GM19043 (cell line): Measurements from ENCODE around the gene MYO1G.
A peak's percentile ranks its signal among the peaks of the same experiment; 100 is the strongest.
"Not testable (repeated sequence)": the region's sequence is repeated elsewhere in the genome, so short reads cannot be mapped to it uniquely, and the experiment has no call there.

ENCODE experiments used
- ATAC-seq: cut with Tn5 transposase; IDR thresholded peaks from one replicate; pipeline ENCODE4 v1.9.1; 2021; ENCODE audit warnings: low read depth; ENCODE audit not compliant: unreplicated experiment

MYO1G gene

DNA sequence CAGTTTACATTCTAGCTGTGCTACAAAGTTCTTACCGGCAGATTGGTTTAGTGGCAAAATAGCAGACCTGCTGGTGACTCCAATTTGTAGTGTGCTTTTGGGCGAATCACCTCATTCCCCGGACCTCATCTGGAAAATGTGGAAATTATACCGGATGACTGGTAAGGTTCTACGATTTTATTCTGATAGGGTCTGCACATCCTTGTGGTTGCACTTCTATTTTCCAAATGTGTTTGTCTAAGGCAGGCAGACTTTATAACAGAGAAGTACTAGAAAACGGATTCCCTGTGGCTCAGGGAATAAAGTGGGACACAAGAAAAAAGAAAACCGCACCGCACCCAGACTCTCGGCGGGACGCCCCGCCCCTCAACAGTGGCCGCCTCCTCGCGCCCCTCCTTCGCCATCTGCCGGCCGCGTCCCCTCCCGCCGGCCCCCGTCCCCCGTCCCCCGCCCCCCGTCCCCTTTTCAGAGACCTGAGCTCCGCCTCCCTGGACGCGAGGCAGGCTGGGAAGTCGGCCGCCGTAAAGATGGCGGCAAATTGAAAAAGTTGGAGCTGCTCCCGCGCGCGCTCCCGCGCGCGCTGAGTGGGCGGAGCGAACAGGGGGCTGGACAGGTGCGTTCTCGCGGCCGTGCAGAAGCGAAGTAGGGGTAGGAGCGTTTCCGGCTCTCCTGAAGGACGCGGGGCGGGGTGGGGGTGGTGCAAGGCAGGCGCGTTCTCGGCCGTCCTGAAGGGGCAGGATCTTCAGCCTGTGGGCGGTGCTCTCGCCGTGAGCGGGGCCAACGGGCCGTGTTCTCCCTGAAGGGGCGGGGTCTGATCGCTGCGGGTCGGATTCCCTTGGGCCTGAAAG lies 20.7 kb upstream of the MYO1G start:
- ATAC-seq, result peak; percentile 59

DNA sequence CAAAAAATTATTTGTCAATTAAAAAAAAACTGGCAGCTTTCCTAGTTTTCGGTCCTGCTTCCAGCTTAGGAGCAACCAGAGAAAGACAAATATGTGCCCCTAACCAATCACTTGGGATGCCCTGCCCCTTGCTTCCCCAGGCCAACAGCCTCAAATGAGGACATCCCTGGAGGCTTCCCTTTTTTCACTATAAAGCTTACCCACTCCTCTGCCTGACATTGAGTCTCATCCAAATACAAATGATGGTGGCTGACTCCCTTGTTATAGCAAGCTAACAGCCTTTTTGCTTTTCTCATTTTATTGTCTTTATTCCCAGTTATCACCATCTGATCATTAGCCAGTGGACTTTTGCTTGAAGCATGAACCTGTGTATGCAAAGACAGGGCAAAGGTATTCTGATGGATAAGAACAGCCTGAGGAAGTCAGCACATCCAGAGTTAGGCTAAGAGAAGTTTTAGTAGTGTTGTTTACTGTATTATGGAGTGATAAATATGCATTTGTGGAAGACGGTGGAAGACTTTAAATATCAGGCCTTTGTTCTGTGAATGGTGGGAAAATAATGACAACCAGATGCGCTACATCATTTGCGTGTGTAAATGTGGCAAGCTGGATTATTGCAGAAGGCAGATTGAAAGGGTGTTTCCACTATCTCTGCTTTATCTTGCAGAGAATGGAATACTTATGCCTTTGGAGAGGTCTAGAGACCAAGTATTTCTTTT lies 19.5 kb upstream of the MYO1G start:
- ATAC-seq, result no peak

DNA sequence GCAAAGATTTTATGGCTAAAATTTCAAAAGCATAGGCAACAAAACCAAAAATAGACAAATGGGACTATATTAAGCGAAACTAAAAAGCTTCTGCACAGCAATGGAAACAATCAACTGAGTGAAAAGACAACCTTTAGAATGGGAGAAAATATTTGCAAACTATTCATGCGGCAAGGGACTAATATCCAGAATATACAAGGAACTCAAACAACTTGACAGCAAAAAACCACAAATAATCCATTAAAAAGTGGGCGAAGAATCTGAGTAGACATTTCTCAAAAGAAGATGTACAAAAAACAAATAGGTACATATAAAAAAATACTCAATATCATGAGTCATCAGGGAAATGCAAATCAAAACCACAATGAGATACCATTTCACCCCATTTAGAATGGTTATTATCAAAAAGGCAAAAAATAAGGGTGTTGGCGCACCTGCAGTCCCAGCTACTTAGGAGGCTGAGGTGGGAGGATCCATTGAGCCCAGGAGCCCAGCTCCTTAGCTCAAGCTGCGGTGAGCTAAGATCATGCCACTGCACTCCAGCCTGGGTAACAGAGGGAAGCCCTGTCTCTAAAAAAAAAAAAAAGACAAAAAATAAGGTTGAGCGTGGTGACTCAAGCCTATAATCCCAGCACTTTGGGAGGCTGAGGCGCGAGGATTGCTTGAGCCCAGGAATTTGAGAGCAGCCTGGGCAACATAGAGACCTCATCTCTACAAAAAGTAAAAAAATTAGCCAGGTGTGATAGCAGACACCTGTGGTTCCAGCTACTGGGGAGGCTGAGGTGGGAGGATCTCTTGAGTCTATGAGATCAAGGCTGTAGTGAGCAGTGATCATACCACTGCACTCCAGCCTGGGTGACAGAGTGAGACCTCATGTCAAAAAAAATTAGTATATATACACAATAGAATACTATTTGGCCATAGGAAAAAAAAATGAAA lies 17.0 kb upstream of the MYO1G start:
- ATAC-seq, result no peak

DNA sequence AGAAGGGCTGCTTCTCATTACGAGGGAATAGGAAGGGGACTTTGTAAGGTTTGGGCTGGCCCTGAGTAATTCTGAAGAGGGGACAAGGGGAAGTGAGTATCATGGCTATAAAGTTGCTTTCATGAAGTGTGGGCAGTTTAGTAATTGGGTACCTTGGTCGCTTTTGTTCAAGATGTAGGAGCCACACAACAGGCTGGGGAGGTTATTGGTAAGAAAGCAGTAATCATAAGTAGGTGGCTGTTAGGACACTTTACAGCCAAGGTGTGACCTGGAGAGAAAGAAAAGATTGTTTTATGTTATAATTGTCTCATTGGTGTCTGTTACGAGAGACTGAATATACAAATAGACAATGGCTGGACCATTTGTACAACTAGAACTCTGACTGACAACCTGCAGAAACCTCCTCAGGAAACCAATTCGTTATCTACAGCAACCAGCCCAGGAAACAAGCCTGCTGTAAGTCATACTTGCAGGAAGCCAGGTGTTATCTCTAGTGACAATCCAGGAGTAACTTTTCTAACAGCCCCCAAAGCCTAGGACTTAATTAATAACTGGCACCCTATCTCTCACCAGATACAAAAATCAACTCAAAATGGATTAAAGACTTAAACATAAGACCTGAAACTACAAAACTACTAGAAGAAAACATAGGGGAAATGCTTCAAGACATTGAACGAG lies 16.2 kb upstream of the MYO1G start:
- ATAC-seq, result no peak

DNA sequence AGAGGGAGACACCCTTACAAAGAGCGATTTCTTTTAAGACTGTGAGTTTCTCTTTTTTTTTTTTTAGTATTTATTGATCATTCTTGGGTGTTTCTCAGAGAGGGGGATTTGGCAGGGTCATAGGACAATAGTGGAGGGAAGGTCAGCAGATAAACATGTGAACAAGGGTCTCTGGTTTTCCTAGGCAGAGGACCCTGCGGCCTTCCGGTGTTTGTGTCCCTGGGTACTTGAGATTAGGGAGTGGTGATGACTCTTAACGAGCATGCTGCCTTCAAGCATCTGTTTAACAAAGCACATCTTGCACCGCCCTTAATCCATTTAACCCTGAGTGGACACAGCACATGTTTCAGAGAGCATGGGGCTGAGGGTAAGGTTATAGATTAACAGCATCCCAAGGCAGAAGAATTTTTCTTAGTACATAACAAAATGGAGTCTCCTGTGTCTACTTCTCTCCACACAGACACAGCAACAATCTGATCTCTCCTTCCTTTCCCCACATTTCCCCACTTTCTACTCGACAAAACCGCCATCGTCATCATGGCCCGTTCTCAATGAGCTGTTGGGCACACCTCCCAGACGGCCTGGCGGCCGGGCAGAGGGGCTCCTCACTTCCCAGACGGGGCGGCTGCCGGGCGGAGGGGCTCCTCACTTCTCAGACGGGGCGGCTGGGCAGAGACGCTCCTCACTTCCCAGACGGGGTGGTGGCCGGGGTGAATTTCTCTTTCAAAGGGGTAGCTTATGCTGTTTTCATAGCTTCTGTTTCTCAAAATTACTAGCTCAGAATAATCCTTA lies 13.4 kb upstream of the MYO1G start:
- not testable (repeated sequence) for ATAC-seq

DNA sequence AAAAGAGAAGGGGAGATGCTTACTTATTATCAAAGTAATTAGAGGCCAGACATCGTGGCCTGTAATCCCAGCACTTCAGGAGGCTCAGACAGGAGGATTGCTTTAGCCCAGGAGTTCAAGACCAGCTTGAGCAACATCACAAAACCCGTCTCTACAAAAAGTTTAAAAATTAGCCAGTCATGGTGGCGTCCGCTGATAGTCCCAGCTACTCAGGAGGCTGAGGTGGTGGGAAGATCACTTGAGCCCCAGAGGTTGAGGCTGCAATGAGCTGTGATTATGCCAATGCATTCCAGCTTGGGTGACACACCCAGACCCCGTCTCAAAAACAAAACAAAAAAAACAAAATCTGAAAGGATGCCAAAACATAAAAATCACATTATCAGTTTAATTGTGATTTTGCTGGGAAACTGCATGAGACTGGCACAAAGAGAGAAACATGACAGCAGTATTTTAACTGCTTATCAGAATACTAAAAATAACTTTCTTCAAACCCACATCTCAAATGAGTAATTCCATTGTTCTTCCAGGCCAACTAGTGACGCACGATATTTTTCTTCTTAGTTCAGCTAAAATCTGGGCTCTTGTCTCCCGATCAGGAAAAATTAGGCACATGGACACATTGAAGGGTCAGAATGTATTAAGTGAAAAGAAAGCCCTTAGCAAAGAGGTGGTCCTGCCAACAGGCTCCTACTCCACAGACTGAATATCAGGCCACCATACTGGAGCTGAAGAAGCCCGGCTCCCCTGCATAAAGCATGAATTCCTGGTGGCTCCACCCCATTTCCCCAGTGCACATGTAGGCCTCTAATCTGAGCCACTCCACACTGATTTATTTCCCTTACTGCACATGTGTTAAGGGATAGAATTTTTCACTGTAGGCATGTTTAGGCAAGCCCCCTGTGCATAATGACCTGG lies 11.6 kb upstream of the MYO1G start:
- ATAC-seq, result no peak

DNA sequence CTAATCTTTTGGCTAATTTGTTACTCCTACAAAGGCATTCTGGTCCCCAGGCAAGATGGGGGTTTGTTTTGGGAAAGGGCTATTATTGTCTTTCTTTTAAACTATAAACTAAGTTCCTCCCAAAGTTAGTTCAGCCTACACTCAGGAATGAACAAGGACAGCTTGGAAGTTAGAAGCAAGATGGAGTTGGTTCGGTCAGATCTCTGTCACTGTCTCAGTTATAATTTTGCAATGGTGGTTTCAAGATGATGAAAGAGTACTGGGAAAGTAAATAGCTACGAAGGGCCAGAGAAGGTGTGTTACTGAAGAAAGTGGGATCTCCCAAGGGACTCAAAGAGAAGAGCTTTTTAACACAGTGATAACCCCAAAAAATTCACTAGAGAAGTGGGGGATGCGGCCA lies 10.3 kb upstream of the MYO1G start:
- no peak for ATAC-seq

DNA sequence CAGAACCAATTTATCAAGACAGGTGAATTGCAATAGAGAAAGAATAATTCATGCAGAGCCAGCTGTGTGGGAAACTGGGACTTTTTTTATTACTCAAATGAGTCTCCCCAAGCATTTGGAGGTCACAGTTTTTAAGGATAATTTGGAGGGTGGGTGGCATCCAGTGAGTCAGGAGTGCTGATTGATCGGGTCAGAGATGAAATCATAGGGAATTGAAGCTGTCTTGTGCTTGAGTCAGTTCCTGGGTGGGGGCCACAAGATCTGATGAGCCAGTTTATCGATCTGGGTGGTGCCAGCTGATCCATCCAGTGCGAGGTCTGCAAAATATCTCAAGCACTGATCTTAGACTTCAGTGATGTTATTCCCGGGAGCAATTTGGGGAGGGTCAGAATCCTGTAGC lies 9.9 kb upstream of the MYO1G start:
- no peak for ATAC-seq

DNA sequence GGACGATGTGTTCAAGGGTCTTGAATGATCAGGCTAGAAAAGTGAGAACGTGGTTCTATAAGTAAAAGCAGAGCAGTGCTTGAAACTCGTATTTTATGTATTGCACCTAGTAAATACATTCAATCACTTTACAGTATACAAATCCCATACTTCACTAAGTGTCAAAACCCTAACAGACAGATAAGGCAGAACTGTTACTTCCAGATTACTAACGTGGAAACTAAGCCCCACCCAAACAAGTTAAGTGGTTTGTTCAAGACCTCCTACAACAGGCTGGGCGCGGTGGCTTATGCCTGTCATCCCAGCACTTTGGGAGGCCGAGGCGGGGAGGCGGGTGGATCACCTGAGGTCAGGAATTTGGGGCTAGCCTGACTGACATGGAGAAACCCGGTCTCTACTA lies 9.2 kb upstream of the MYO1G start:
- ATAC-seq, result no peak

DNA sequence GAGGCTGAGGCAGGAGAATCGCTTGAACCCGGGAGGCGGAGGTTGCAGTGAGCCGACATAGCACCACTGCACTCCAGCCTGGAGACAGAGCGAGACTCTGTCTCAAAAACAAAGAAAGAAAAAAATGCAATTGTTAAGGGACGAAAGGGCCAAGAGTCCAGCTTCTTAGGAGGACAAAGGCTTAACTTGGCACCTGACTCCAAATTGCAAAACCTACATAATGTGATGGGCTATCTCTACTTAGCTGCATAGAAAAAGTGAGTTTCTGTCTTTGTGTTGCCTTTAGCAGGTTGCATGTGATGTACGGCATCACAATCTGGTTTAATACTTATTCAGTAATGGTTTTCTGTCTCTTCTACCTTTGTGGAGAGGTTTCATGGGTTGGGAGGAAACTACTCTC lies 8.6 kb upstream of the MYO1G start:
- no peak for ATAC-seq

DNA sequence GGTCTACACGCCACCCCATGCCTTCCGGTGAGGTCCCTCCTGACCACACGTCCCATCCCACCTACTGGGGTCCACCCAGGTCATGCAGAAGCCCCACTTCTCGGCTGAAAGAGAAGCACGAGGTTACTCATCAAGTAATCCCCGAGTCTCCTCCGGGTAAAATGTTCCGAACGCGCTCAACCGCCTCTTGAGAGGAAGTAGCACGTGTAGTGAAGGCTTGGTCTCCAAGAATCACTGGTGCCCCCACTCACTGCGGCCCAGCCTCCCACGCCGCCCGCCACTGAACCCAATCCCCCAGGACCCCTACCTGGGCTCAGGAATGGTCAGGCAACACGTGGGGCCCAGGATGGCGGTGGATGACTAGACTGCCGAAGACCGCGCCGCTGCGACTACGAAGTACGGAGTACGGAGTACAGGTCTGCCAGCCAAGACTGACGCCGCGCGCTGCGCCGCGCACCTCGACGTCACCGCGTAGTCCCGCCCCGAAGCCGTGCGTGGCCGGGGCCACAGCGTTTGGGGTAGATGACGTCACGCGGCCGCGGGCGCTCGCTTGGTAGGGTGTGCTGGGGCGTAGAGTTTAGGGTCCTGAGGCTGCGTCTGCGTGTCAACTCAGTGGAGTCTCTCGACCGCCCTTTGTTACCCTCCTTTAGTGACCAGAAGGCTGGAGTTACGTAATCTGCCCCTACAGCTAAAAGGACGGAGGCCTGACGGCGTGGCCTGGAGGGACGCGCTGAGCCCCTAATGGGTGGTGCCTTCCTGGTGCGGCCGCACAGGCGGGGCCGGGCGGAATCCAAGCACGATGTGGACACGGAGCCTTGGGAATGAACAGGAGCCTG lies 7.6 kb upstream of the MYO1G start:
- ATAC-seq, result peak; percentile 96

DNA sequence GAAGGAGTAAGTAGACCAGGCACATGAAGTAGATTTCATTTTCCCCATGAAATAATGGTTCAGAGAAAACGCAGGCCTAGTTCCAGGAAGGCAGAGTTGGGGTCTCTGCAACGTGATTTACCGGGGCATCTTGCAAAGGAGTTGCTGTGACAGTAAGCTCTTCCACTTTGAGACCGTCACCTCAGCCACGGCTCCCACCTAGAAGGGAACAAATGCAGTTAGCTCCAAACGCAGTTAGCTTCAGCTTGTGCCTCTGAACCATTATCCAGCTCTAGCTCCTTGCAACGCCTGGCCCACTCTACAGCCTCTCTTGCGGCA lies 7.0 kb upstream of the MYO1G start:
- no peak for ATAC-seq

DNA sequence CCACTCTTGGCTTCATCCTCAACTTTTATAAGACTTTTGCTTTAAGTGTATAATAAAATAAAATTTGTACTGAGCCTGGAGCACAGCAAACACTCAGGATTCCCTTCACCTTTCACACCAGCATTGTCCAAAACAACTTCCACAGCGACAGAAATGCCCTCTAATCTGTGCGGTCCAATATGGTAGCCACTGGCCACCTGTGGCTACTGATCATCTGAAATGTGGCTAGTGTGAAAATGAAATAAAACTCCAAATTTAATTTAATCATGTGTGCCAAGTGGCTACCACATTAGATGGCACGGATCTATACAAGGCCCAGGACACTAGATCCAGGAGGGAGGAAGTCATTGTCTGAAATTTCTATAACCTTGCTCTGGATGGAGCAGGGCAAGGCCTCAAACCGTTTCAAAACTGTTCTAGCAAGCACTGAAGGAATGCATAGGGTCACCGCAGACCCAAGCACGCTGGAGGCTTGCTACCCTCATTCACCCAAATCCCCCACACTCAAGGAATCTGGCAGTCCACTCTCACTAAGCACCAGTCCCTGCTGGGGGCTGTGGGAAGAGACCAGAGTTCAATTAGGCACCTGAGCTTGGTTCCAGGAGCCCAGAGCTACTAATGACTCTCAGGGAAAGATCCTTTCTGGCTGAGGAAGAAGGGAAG lies 6.3 kb upstream of the MYO1G start:
- ATAC-seq, result no peak

DNA sequence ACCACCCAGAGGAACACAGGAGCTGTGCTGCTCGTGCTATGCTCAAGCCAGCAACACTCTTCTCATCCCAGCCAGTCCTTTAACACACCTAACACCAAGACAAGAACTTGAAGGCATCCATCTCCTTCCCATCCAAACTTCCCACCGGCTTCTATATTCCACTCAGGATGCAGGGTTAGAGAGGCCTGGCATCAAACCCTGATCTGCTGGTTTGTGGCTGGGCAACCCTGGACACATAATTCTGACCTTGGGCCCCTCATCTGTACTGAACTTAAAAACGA lies 5.6 kb upstream of the MYO1G start:
- ATAC-seq, result no peak

DNA sequence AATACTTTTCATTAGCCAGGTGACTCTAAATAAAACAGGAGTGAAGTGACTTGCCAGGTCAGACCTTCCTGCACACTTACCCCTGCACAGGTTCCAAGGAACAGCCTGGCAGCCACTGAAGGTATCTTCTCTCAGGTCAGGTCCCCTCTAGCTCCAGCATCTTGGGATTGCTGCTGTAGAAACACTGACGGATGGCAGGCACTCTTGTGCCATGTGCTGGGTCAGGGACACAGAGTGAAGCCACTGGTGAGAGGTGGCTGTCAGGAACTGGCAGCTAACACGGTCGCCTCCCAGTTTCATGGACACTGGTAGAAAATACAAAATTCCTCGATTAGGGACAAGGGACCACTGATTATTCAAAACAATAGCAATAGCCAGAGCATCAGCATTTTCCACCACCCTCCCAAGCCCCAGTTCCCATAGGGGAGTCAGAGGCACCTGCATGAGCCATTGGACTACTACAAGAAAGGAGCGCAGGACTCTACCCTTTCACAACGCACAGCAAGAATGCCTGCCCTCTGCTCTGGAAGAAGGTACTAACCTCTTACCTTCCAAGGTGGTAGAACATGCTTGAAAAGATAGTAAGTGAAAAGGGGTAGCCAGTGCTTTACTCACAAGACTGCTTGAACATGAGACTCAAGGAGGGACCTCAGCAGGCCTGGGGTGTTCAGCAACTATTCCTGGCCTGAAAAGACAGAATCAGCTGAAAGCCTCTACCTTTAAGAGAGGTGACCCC lies 5.1 kb upstream of the MYO1G start:
- no peak for ATAC-seq

DNA sequence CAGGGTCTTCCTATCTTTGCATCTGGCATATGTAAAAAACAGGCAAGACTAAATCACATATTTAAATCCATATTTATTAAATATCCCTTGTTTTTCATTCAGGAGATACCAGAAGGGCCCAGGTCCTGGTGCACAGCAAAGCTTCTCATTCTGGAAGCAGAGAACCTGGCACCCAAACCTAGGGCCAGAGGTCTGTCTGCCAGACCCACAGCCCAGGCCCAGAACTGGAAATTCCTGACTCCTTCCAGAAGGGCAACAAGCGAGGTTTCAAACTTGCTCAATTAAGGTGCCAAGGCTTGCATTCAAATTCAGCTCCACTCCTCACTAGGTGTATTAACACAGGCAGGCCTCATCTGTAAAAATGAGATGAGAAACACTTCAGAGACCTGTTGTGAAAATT lies 4.2 kb upstream of the MYO1G start:
- ATAC-seq, result no peak

DNA sequence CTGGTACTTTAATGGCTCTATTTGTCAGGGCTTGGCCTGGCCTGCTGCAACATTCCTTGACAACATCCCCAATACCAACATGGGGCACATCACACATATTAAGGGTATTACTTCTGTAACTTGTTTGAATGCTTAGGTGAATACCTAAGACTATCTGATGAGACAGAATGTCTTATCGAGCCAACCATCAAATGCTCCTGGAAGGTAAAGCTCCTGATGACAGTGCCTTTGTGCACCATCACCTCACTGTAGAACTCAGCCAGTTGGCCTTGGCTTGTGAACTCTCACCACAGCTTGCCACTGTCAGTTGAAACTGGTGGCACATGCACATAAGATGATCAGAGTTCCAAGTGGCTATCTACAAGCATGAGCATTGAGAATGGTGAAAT lies 3.7 kb upstream of the MYO1G start:
- ATAC-seq, result no peak
